Liver (tissue), 9 donors: ENCODE measurements around the gene CNGA4. TPM values are rescaled to one million over a fixed set of nuclear protein-coding genes. Genes with fewer than 3 reads are reported as not detected.
"Not testable (repeated sequence)": the region's sequence is repeated elsewhere in the genome, so short reads cannot be mapped to it uniquely, and the experiment has no call there.

Experiments
- DNase-seq: peaks from one replicate; pipeline ENCODE4 v3.0.0-alpha.2; 2017; ENCODE audit warnings: low spot score
- H3K27ac ChIP-seq, 2 donors: one replicate each; pipeline ENCODE4 v1.7.0; 2013; ENCODE audit warnings: inconsistent platforms in 2 of 2, low read length in 2 of 2, control low read depth in 1 of 2, low read depth in 1 of 2, mild to moderate bottlenecking in 1 of 2
- H3K27me3 ChIP-seq, 4 donors: one replicate each; pipeline versions ENCODE4 v1.6.1 to v1.7.0; 2013; ENCODE audit warnings: low read length in 3 of 4, inconsistent platforms in 1 of 4, mild to moderate bottlenecking in 1 of 4, moderate library complexity in 1 of 4; ENCODE audit not compliant: control insufficient read depth in 4 of 4, insufficient read depth in 4 of 4
- H3K36me3 ChIP-seq, 4 donors: one replicate each; pipeline versions ENCODE4 v1.6.1 to v1.7.0; 2013; ENCODE audit warnings: low read length in 3 of 4, mild to moderate bottlenecking in 3 of 4, low read depth in 1 of 4, moderate library complexity in 1 of 4; ENCODE audit not compliant: control insufficient read depth in 4 of 4, insufficient read depth in 3 of 4
- H3K4me1 ChIP-seq, 4 donors: one replicate each; pipeline versions ENCODE4 v1.6.1 to v1.7.0; 2013; ENCODE audit warnings: low read length in 3 of 4, mild to moderate bottlenecking in 3 of 4, moderate library complexity in 1 of 4; ENCODE audit not compliant: control insufficient read depth in 4 of 4, insufficient read depth in 4 of 4
- H3K4me3 ChIP-seq, 3 donors: one replicate each; pipeline versions ENCODE4 v1.6.1 to v1.7.0; 2013; ENCODE audit warnings: low read length in 3 of 3, control low read depth in 1 of 3, low read depth in 1 of 3, mild to moderate bottlenecking in 1 of 3
- H3K9ac ChIP-seq, 2 donors: one replicate each; pipeline ENCODE4 v1.7.0; 2013; ENCODE audit warnings: low read length in 2 of 2, mild to moderate bottlenecking in 2 of 2, moderate library complexity in 2 of 2, control low read depth in 1 of 2, low read depth in 1 of 2
- H3K9me3 ChIP-seq, 4 donors: one replicate each; pipeline versions ENCODE4 v1.6.1 to v1.7.0; 2013; ENCODE audit warnings: low read length in 3 of 4; ENCODE audit not compliant: control insufficient read depth in 4 of 4
- ATF3 ChIP-seq: IDR thresholded peaks from 2 replicates; pipeline ENCODE4 v1.6.1; 2016; ENCODE audit warnings: antibody characterized with exemption
- EGR1 ChIP-seq, 2 donors: IDR thresholded peaks; 2 replicates each; pipeline ENCODE4 v1.6.1; 2016 to 2018; ENCODE audit warnings: antibody characterized with exemption in 2 of 2, low read depth in 2 of 2
- FOXA1 ChIP-seq: IDR thresholded peaks from 2 replicates; pipeline ENCODE4 v1.6.1; 2016; ENCODE audit warnings: antibody characterized with exemption
- FOXA2 ChIP-seq: IDR thresholded peaks from 2 replicates; pipeline ENCODE4 v1.6.1; 2016; ENCODE audit warnings: antibody characterized with exemption
- GABPA ChIP-seq, 2 donors: IDR thresholded peaks in 1 of 2; conservative IDR thresholded peaks in 1 of 2; 2 replicates each; pipeline ENCODE4 v1.6.1; 2016; ENCODE audit warnings: antibody characterized with exemption in 2 of 2, mild to moderate bottlenecking in 1 of 2, moderate library complexity in 1 of 2
- HNF4A ChIP-seq, 2 donors: conservative IDR thresholded peaks; 2 replicates each; pipeline ENCODE4 v1.6.1; 2016; ENCODE audit warnings: antibody characterized with exemption in 2 of 2, mild to moderate bottlenecking in 2 of 2
- HNF4G ChIP-seq: IDR thresholded peaks from 2 replicates; pipeline ENCODE4 v1.6.1; 2016; ENCODE audit warnings: antibody characterized with exemption
- JUND ChIP-seq, 2 donors: IDR thresholded peaks; 2 replicates each; pipeline ENCODE4 v1.6.1; 2016; ENCODE audit warnings: antibody characterized with exemption in 2 of 2
- MAX ChIP-seq: IDR thresholded peaks from 2 replicates; pipeline ENCODE4 v1.6.1; 2016; ENCODE audit warnings: antibody characterized with exemption
- NR2F2 ChIP-seq: IDR thresholded peaks from 2 replicates; pipeline ENCODE4 v1.6.1; 2016; ENCODE audit warnings: antibody characterized with exemption
- REST ChIP-seq: IDR thresholded peaks from 2 replicates; pipeline ENCODE4 v1.6.1; 2016; ENCODE audit warnings: antibody characterized with exemption, mild to moderate bottlenecking
- RXRA ChIP-seq, 2 donors: IDR thresholded peaks; 2 replicates each; pipeline ENCODE4 v1.6.1; 2017 to 2018; ENCODE audit warnings: antibody characterized with exemption in 2 of 2, mild to moderate bottlenecking in 1 of 2
- SP1 ChIP-seq: IDR thresholded peaks from 2 replicates; pipeline ENCODE4 v1.6.1; 2018; ENCODE audit warnings: antibody characterized with exemption, mild to moderate bottlenecking
- TAF1 ChIP-seq: conservative IDR thresholded peaks from 2 replicates; pipeline ENCODE4 v1.6.1; 2016; ENCODE audit warnings: antibody characterized with exemption, mild to moderate bottlenecking
- YY1 ChIP-seq: IDR thresholded peaks from 2 replicates; pipeline ENCODE4 v1.6.1; 2016; ENCODE audit warnings: antibody characterized with exemption, mild to moderate bottlenecking
- ZBTB33 ChIP-seq: IDR thresholded peaks from 2 replicates; pipeline ENCODE4 v1.6.1; 2016; ENCODE audit warnings: antibody characterized with exemption
- WGBS: extraction: QIAGEN DNeasy Blood & Tissue Kit; methylation state at CpG from one replicate; pipeline ENCODE4 v1.1.7; 2013; 5-methylcytosine and 5-hydroxymethylcytosine counted together
- polyA plus RNA-seq, 2 donors: library from polyadenylated mRNA; stranded (reverse) in 1 of 2; unstranded in 1 of 2; fragments of 200-250 nt in 1 of 2; fragments of >200 nt in 1 of 2; fragmentation: Nextera tagmentation in 1 of 2; extraction: Ambion mirVana in 1 of 2; gene quantifications; one replicate each; pipeline versions ENCODE4 v1.2.1 to v1.2.3, GENCODE V29; 2013 to 2015
- total RNA-seq, 2 donors: library from RNA; depleted of rRNA; stranded (reverse); fragments of >200 nt; gene quantifications; one replicate each; pipeline ENCODE4 v1.2.3, GENCODE V29; 2014
- donor health status: healthy.
- donor health status: healthy.
- donor health status: healthy.
- donor health status: healthy.
- donor health status: healthy.

The CNGA4 gene
- total and polyA plus RNA-seq, 4 donors = 0.09 TPM; not detected in 3

GRCh38 chr11:6241316-6241715 lies 2.4 kb downstream of the CNGA4 start (continued):
- TF ChIP-seq HNF4G (no peak), JUND (IDR thresholded peaks at IDR 0.05) (no peak), HNF4A (conservative IDR thresholded peaks at IDR 0.05) (no peak), EGR1 (IDR thresholded peaks at IDR 0.05; ENCODE audit: low read depth in 2 of 2) (no peak)

GRCh38 chr11:6245536-6245935 lies 6.6 kb downstream of the CNGA4 start:
- Histone ChIP-seq H3K4me3 (no peak overlapping the region), H3K27ac (no peak overlapping the region), H3K4me1 (no peaks in the 10 kb centered on the region), H3K27me3 (no peaks in the 10 kb centered on the region), H3K9ac (no peak overlapping the region), H3K9me3 (no peaks in the 10 kb centered on the region), H3K36me3 (no peaks in the 10 kb centered on the region)
- no peak for DNase-seq
- TF ChIP-seq HNF4G (no peak), JUND (IDR thresholded peaks at IDR 0.05) (no peak), GABPA (IDR thresholded peaks at IDR 0.05 in 1 of 2, conservative IDR thresholded peaks at IDR 0.05 in 1 of 2) (no peak), ZBTB33 (no peak), TAF1 (no peak), SP1 (no peak), RXRA (IDR thresholded peaks at IDR 0.05) (no peak), ATF3 (no peak), FOXA2 (no peak), FOXA1 (no peak), NR2F2 (no peak), HNF4A (conservative IDR thresholded peaks at IDR 0.05) (no peak), MAX (no peak)
- WGBS = 97% methylated on average over 2 of the region's 2 CpGs

- 67% methylated on average over 1 of the region's 1 CpG for WGBS
- no peaks in the 10 kb centered on the region for H3K27me3 ChIP-seq
- no peak overlapping the region for H3K27ac ChIP-seq
- no peaks in the 10 kb centered on the region for H3K4me1 ChIP-seq
- DNase-seq = no peak
- H3K36me3 ChIP-seq = no peaks in the 10 kb centered on the region
- no peak overlapping the region for H3K4me3 ChIP-seq
- no peaks in the 10 kb centered on the region for H3K9me3 ChIP-seq
- no peak overlapping the region for H3K9ac ChIP-seq
- no peak for TF ChIP-seq ZBTB33
- no peak for TF ChIP-seq MAX
- no peak for TF ChIP-seq FOXA1
- no peak for TF ChIP-seq RXRA (IDR thresholded peaks at IDR 0.05)
- no peak for TF ChIP-seq GABPA (IDR thresholded peaks at IDR 0.05 in 1 of 2, conservative IDR thresholded peaks at IDR 0.05 in 1 of 2)
- no peak for TF ChIP-seq JUND (IDR thresholded peaks at IDR 0.05)
- TF ChIP-seq HNF4G = no peak
- TF ChIP-seq REST = no peak
- TF ChIP-seq NR2F2 = no peak
- no peak for TF ChIP-seq YY1
- no peak for TF ChIP-seq FOXA2
- no peak for TF ChIP-seq HNF4A (conservative IDR thresholded peaks at IDR 0.05)
Observed at GRCh38 chr11:6248248-6248647, 9.4 kb downstream of the CNGA4 start.

- not testable (repeated sequence) for H3K27ac ChIP-seq, H3K4me3 ChIP-seq, DNase-seq, H3K9ac ChIP-seq, H3K9me3 ChIP-seq, H3K4me1 ChIP-seq, H3K36me3 ChIP-seq, H3K27me3 ChIP-seq
- 92% methylated on average over 3 of the region's 3 CpGs for WGBS
Observed at GRCh38 chr11:6248897-6249296, 10.0 kb downstream of the CNGA4 start.
